HG03575 (cell line): ENCODE results near the gene CD1D.
"Not testable (repeated sequence)": the region's sequence is repeated elsewhere in the genome, so short reads cannot be mapped to it uniquely, and the experiment has no call there.

Experiments used
- ATAC-seq: cut with Tn5 transposase; IDR thresholded peaks from one replicate; pipeline ENCODE4 v1.9.1; 2021; ENCODE audit not compliant: unreplicated experiment, insufficient number of reproducible peaks, low FRiP score; ENCODE audit errors: extremely low read depth

CD1D gene

GRCh38 chr1:158208586-158209116 is 28.0 kb downstream of the CD1D start:
- no peak for ATAC-seq

- ATAC-seq, result no peak
These were observed 31.6 kb downstream of the CD1D start for GRCh38 chr1:158212320-158212719.

GRCh38 chr1:158223445-158223844 is 42.8 kb downstream of the CD1D start:
- not testable (repeated sequence) for ATAC-seq

GRCh38 chr1:158227904-158228623 is 47.4 kb downstream of the CD1D start:
- no peak for ATAC-seq
